ENCODE results near the gene LIMK2. TPM values are rescaled to one million over a fixed set of nuclear protein-coding genes. Genes with fewer than 3 reads are reported as not detected.

The LIMK2 gene
- total RNA-seq, 1 experiment from 2014 or later = 42.5 TPM

DNA sequence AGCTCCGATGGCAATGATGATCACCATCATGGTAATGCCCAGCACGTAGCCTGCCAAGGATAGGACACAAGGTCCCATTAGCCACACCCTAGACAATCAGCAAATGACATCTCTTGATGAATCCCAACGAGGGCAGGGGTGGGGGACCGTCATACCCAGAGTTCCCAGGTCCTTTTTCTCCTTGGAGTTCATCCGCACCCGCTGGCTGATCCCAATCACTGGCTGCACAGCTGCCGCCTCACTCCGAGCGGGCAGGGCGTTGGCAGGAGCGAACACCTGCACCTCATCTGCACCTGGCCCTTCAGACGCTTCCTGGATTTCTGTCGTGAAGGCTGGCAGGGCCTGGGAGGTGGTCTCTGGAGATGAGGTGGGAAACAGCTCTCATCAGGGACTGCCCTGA, 77.2 kb downstream of the LIMK2 start:
- POLR2A ChIA-PET (ENCODE audit: unreplicated experiment) = interaction anchor here (0.5 kb wide), 1 partner anchor 119 kb away, joined by 3 read pairs; no protein-coding TSS in a partner anchor
- Histone ChIP-seq H3K79me2 (ENCODE audit: low read depth) (no peaks in the 10 kb centered on the region), H3K9me3 (ENCODE audit: insufficient read depth, low read depth) (no peaks in the 10 kb centered on the region), H3F3A (ENCODE audit: insufficient read depth, low read depth) (peaks cover 13% of the 10 kb centered on the region), H3K4me1 (replicated peaks; ENCODE audit: insufficient read depth) (peaks cover 37% of the 10 kb centered on the region), H4K20me1 (ENCODE audit: insufficient read depth) (no peaks in the 10 kb centered on the region), H3K27ac (no peak overlapping the region), H3K9me2 (ENCODE audit: insufficient read depth) (no peaks in the 10 kb centered on the region), H3K4me2 (peak overlapping the region; percentile 100), H3K4me3 (no peak overlapping the region; the same call in 1 of the 2 replicates), H2AFZ (no peak overlapping the region), H3K27me3 (ENCODE audit: insufficient read depth, low read depth) (no peaks in the 10 kb centered on the region), H3K36me3 (ENCODE audit: low read depth) (0 out of 2 replicates have a peak, but pooled peaks cover 3% of the 10 kb centered on the region)
- no TSS peak for BruUV-seq (replicated peaks)
- no peak for TF ChIP-seq EZH2 (IDR thresholded peaks at IDR 0.05; ENCODE audit: low read depth)
- TF ChIP-seq, protein P1, sequence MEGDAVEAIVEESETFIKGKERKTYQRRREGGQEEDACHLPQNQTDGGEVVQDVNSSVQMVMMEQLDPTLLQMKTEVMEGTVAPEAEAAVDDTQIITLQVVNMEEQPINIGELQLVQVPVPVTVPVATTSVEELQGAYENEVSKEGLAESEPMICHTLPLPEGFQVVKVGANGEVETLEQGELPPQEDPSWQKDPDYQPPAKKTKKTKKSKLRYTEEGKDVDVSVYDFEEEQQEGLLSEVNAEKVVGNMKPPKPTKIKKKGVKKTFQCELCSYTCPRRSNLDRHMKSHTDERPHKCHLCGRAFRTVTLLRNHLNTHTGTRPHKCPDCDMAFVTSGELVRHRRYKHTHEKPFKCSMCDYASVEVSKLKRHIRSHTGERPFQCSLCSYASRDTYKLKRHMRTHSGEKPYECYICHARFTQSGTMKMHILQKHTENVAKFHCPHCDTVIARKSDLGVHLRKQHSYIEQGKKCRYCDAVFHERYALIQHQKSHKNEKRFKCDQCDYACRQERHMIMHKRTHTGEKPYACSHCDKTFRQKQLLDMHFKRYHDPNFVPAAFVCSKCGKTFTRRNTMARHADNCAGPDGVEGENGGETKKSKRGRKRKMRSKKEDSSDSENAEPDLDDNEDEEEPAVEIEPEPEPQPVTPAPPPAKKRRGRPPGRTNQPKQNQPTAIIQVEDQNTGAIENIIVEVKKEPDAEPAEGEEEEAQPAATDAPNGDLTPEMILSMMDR (conservative IDR thresholded peaks at IDR 0.05) = no peak
- CTCF ChIA-PET = interaction anchor here (0.5 to 2.2 kb wide), 2 partner anchors 15 to 24 kb away, joined by 6 to 10 read pairs; no protein-coding TSS in a partner anchor
- intact Hi-C loops (cut with micrococcal nuclease; ENCODE audit: unreplicated experiment) = no loop called here
- DNase-seq = no peak

DNA sequence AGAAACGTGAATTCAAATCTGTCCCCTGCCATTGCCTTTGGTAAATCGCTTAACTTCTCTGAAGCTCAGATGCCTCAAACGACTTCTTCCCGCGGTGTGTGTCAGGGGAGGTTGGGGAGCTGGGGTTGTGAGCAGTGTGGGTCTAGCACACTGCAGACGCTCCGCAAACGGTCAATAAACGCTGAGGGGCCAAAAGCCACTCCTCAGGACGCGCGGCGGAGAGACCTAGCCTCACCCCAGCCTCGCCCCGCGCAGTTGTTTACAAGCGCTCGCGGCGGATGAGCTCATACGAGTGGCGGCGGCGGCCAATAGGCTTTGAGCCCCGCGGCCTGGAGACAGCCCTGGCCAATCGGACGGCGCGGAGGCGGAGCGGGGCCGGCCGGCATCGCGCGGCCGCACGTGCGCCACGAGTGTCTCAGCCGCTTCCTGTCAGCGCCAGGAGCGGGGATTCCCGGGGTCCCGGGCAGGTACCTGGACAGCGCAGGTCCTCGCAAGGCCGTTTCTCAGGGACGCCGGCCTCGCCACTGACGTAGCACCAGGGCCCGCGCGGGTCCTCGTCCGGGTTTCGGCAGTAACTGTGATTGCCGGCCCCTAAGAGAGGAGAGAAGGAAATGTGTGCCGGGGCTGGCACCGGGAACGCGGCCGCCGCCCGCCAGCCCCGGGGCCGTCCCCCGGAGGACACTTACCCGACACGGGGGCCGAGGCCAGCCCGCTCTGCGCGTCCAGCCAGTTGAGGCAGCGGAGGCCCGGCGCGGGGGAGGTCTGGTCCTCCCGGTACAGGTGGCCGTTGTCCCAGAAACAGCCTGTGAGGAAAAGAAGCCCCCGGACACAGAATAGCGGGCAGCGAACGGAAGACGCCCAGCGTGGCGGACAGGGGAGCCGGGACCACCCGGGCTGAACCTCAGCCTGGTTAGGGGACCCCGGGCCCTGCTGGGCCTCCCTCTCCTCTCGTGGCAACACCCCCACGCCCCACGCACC, 78.7 kb downstream of the LIMK2 start:
- Histone ChIP-seq H3K9me3 (ENCODE audit: insufficient read depth, low read depth) (no peaks in the 10 kb centered on the region), H3K9me2 (ENCODE audit: insufficient read depth) (no peaks in the 10 kb centered on the region), H3K27me3 (ENCODE audit: insufficient read depth, low read depth) (no peaks in the 10 kb centered on the region), H3K27ac (peak overlapping the region; percentile 80), H4K20me1 (ENCODE audit: insufficient read depth) (no peaks in the 10 kb centered on the region), H3K4me1 (replicated peaks; ENCODE audit: insufficient read depth) (peaks cover 45% of the 10 kb centered on the region), H3F3A (ENCODE audit: insufficient read depth, low read depth) (peaks cover 15% of the 10 kb centered on the region), H3K4me2 (peak overlapping the region; percentile 100), H2AFZ (peak overlapping the region; percentile 97), H3K36me3 (ENCODE audit: low read depth) (0 out of 2 replicates have a peak, but pooled peaks cover 3% of the 10 kb centered on the region), H3K79me2 (ENCODE audit: low read depth) (no peaks in the 10 kb centered on the region), H3K4me3 (peak overlapping the region; percentile 85)
- BruUV-seq (replicated peaks) = no TSS peak
- intact Hi-C loops (cut with micrococcal nuclease; ENCODE audit: unreplicated experiment) = loop anchor here (2.0 to 5.0 kb wide), 2 partner anchors 36 to 107 kb away; partner anchors contain the start of gene DRG1
- peak; percentile 90 to 93 for DNase-seq
- POLR2A ChIA-PET (ENCODE audit: unreplicated experiment) = interaction anchor here (0.5 to 1.5 kb wide), 9 partner anchors 23 to 867 kb away, joined by 3 to 9 read pairs (median 4); partner anchors contain the start of genes LIMK2 and PATZ1
- TF ChIP-seq EZH2 (IDR thresholded peaks at IDR 0.05; ENCODE audit: low read depth) = no peak
- TF ChIP-seq, protein P1 (conservative IDR thresholded peaks at IDR 0.05) = no peak
- CTCF ChIA-PET = interaction anchor here (0.7 to 2.2 kb wide), 4 partner anchors 18 to 37 kb away, joined by 3 to 10 read pairs (median 7); no protein-coding TSS in a partner anchor

DNA sequence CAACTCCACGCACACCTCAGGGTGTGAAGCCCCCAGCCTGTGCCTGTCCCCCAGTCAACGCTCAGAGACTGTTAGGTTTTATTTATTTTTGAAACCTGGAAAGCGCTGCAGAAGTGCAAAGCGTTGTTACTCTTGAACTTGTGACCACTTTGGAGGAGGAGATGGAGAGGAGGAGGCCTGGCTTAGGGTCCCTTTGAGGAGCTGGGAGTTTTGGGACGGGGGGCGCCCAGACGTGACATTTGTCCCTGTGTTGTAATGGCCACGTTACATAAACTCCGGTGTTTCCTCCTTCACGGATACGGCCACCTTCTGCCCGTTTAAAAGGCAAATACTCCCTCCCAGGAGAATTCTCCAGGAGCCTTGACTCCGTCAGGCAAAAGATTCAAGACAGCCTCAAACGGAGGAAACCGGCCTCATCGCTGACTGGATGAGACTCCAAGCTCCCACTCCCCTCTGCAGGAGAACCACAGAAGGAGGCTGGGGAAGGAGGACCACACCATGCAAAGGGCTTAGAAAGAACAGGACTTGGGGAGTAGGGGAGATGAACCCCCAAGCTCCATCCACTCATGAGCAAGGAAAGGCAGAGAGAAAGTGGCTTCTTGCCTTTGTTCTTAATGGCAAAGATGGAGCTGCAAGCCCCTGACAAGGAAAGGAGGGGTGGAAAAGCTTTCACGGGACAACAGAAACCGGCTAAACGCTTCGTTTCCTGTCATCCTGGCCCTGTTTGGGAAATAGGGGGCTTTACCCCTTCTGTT, 79.6 kb downstream of the LIMK2 start:
- 0 out of 2 replicates have a peak, but pooled peaks cover 3% of the 10 kb centered on the region for H3K36me3 ChIP-seq (ENCODE audit: low read depth)
- no peak overlapping the region for H3K27ac ChIP-seq
- H3K79me2 ChIP-seq (ENCODE audit: low read depth) = no peaks in the 10 kb centered on the region
- POLR2A ChIA-PET (ENCODE audit: unreplicated experiment) = no interaction called here
- no peak overlapping the region; the same call in 1 of the 2 replicates for H2AFZ ChIP-seq
- H3K4me3 ChIP-seq = peak overlapping the region; percentile 85
- intact Hi-C loops (cut with micrococcal nuclease; ENCODE audit: unreplicated experiment) = loop anchor here (1.0 to 5.0 kb wide), 6 partner anchors 22 to 131 kb away; partner anchors contain the start of genes DRG1 and RNF185
- no peak for DNase-seq
- peaks cover 22% of the 10 kb centered on the region for H3F3A ChIP-seq (ENCODE audit: insufficient read depth, low read depth)
- TF ChIP-seq, protein P1 (conservative IDR thresholded peaks at IDR 0.05) = no peak
- TF ChIP-seq EZH2 (IDR thresholded peaks at IDR 0.05; ENCODE audit: low read depth) = no peak
- CTCF ChIA-PET = interaction anchor here (0.6 to 2.1 kb wide), 5 partner anchors 18 to 84 kb away, joined by 3 to 10 read pairs (median 3); partner anchors contain the start of gene LIMK2
- peak overlapping the region; percentile 100 for H3K4me2 ChIP-seq
- H3K9me3 ChIP-seq (ENCODE audit: insufficient read depth, low read depth) = no peaks in the 10 kb centered on the region
- no peaks in the 10 kb centered on the region for H4K20me1 ChIP-seq (ENCODE audit: insufficient read depth)
- no peaks in the 10 kb centered on the region for H3K9me2 ChIP-seq (ENCODE audit: insufficient read depth)
- H3K4me1 ChIP-seq (replicated peaks; ENCODE audit: insufficient read depth) = peaks cover 54% of the 10 kb centered on the region
- TSS peak; percentile 66 for BruUV-seq (replicated peaks)
- H3K27me3 ChIP-seq (ENCODE audit: insufficient read depth, low read depth) = no peaks in the 10 kb centered on the region
